Activated naive CD4-positive, alpha-beta T cell treated with anti-CD3 and anti-CD28 coated beads, Interleukin-2, amount 50 U/mL, for 24 hours (primary cell): ENCODE results near the gene KCNT2.
"Not testable (repeated sequence)": the region's sequence is repeated elsewhere in the genome, so short reads cannot be mapped to it uniquely, and the experiment has no call there.

Experiments
- H3K27ac Mint-ChIP-seq: one replicate; pipeline ENCODE4 v1.8.0; 2021; ENCODE audit warnings: mild to moderate bottlenecking, mixed read lengths
- H3K27me3 Mint-ChIP-seq: one replicate; pipeline ENCODE4 v1.8.0; 2021; ENCODE audit warnings: mixed read lengths
- H3K36me3 Mint-ChIP-seq: one replicate; pipeline ENCODE4 v1.8.0; 2021; ENCODE audit warnings: mixed read lengths
- H3K4me1 Mint-ChIP-seq: one replicate; pipeline ENCODE4 v1.8.0; 2021; ENCODE audit warnings: mixed read lengths
- H3K4me3 Mint-ChIP-seq: one replicate; pipeline ENCODE4 v1.8.0; 2021; ENCODE audit warnings: mild to moderate bottlenecking, mixed read lengths
- H3K9me3 Mint-ChIP-seq: one replicate; pipeline ENCODE4 v1.8.0; 2021; ENCODE audit warnings: mixed read lengths

The KCNT2 gene

GRCh38 chr1:196550731-196551130 is 57.5 kb downstream of the KCNT2 start:
- Mint-ChIP-seq H3K9me3 (peaks cover 16% of the 10 kb centered on the region), H3K4me3 (no peak overlapping the region), H3K27ac (no peak overlapping the region), H3K36me3 (no peaks in the 10 kb centered on the region), H3K4me1 (no peaks in the 10 kb centered on the region), H3K27me3 (no peaks in the 10 kb centered on the region)

DNA sequence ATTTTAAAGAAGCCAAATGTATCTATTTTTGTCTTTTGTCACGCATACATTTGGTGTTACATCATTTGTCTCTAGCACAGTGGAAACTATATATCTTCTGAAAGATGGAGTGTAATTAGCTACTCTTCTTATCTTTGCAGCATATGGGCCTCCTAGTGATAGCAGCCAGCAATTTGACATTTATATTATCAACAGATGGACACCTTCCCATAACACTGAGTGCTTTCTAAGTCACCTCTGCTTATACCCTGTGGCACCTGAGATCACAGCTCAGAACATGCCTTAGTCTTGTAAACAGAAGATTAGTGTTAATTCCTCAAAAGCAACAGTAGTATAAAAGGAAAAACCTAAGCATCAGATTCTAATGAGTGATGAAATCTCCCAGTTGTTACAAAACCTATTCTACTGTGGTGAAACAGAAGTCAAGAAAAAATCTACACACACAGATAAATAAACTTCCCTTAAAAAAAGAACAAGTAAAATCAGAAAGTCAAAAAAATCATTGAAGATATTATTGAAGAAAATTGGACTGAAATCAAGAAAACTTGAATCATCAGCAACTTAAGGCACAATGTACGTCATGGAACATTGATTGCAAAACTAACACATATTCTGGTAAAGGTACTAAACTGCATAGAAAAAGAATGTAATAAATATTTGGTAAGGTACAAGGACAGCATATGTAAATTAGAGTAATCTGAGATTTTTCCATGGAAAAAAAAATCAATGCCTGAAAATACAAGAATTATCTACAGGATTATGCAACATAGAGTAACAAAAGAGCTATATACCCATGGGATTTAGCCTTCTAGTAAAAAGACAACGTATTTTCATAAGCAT is 61.7 kb downstream of the KCNT2 start:
- H3K4me3 Mint-ChIP-seq = no peak overlapping the region
- H3K9me3 Mint-ChIP-seq = peaks cover 3% of the 10 kb centered on the region
- H3K4me1 Mint-ChIP-seq = no peaks in the 10 kb centered on the region
- no peaks in the 10 kb centered on the region for H3K27me3 Mint-ChIP-seq
- no peak overlapping the region for H3K27ac Mint-ChIP-seq
- no peaks in the 10 kb centered on the region for H3K36me3 Mint-ChIP-seq

- peaks cover 3% of the 10 kb centered on the region for H3K9me3 Mint-ChIP-seq
- no peak overlapping the region for H3K4me3 Mint-ChIP-seq
- H3K27ac Mint-ChIP-seq = no peak overlapping the region
- no peaks in the 10 kb centered on the region for H3K27me3 Mint-ChIP-seq
- no peaks in the 10 kb centered on the region for H3K36me3 Mint-ChIP-seq
- H3K4me1 Mint-ChIP-seq = no peaks in the 10 kb centered on the region
These were observed 63.0 kb downstream of the KCNT2 start for GRCh38 chr1:196545222-196545621.

GRCh38 chr1:196544617-196545016 is 63.6 kb downstream of the KCNT2 start:
- Mint-ChIP-seq H3K9me3 (peaks cover 2% of the 10 kb centered on the region), H3K4me1 (no peaks in the 10 kb centered on the region), H3K27me3 (no peaks in the 10 kb centered on the region), H3K36me3 (no peaks in the 10 kb centered on the region), H3K4me3 (no peak overlapping the region), H3K27ac (no peak overlapping the region)

DNA sequence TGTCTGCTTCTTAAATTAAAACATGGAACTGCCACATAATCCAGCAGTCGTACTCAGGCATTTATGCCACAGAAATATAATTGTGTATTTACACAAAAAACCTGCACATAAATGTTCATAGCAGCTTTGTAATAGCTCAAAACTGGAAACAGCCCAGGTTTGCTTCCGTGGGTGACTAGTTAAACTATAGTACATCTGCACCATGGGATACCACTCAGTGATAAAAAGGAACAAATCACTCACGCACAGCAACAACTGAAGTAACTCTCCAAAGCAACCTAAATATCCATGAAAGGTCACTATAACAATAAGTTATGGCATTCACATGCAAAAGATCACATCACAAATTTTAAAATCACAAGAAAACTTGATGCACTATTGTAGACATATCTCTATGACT is 64.4 kb downstream of the KCNT2 start:
- H3K4me3 Mint-ChIP-seq = no peak overlapping the region
- no peaks in the 10 kb centered on the region for H3K4me1 Mint-ChIP-seq
- H3K27ac Mint-ChIP-seq = no peak overlapping the region
- no peaks in the 10 kb centered on the region for H3K36me3 Mint-ChIP-seq
- H3K9me3 Mint-ChIP-seq = no peaks in the 10 kb centered on the region
- no peaks in the 10 kb centered on the region for H3K27me3 Mint-ChIP-seq

DNA sequence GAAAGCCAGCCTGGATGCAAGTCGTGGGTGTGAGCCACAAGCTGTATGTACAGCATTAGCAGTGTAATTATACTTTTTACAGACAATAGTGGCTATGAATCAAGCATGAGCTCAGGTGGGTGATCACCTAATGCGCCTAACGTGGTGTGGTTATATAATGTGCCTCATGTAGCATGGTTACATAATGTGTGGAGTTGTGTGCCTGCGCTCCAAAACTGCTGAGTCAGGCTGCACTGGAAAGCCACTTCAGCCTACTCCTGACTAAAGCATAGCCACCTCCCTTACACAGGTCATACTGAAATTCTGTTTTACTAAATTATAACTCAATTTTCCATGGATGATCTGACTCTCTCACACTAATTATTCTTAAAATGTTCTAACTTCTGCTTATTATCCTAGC is 69.8 kb downstream of the KCNT2 start:
- Mint-ChIP-seq H3K36me3 (no peaks in the 10 kb centered on the region), H3K4me1 (no peaks in the 10 kb centered on the region), H3K4me3 (no peak overlapping the region), H3K9me3 (no peaks in the 10 kb centered on the region), H3K27ac (no peak overlapping the region), H3K27me3 (no peaks in the 10 kb centered on the region)

DNA sequence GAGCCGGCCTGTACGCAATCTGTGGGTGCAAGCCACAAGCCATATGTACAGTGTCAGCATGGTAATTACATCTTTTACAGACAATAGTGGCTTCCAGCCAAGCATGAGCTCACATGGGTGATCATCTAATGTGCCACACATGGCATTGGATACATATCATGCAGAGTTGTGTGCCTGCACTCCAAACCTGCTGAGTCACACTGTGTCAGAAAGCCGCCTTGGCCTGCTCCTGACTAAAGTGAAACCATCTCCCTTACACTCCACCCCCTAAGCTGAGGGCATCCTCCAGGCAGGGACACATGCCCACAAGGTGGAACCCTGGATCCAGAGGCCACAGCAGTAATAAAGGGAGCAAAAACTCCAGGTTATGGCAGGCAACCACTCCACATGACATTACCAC is 72.5 kb downstream of the KCNT2 start:
- Mint-ChIP-seq H3K9me3 (no peaks in the 10 kb centered on the region), H3K4me3 (no peak overlapping the region), H3K27me3 (no peaks in the 10 kb centered on the region), H3K36me3 (no peaks in the 10 kb centered on the region), H3K4me1 (no peaks in the 10 kb centered on the region), H3K27ac (no peak overlapping the region)

GRCh38 chr1:196531737-196532524 is 76.3 kb downstream of the KCNT2 start:
- Mint-ChIP-seq H3K4me1 (no peaks in the 10 kb centered on the region), H3K27me3 (no peaks in the 10 kb centered on the region), H3K27ac (no peak overlapping the region), H3K9me3 (peaks cover 3% of the 10 kb centered on the region), H3K36me3 (no peaks in the 10 kb centered on the region), H3K4me3 (no peak overlapping the region)

DNA sequence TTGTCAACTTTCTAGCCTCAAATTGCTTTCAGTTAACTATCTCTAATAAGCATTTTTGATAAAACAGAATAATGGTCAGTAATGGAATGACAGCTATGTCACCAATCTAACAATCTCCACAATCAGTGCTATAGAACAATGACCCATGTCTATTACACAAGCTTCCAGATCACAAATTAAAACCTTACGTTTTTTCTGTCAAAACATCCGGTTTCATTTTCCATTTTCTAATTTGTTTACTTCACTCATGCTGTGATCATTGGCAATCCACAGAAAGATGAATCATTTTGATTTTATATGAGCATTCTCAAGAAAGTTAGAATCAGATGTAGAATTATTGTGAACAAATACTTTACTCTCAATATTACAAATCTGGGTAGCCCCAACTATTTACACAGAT is 80.3 kb downstream of the KCNT2 start:
- no peaks in the 10 kb centered on the region for H3K4me1 Mint-ChIP-seq
- no peak overlapping the region for H3K27ac Mint-ChIP-seq
- H3K36me3 Mint-ChIP-seq = no peaks in the 10 kb centered on the region
- no peaks in the 10 kb centered on the region for H3K27me3 Mint-ChIP-seq
- no peak overlapping the region for H3K4me3 Mint-ChIP-seq
- H3K9me3 Mint-ChIP-seq = peaks cover 3% of the 10 kb centered on the region

DNA sequence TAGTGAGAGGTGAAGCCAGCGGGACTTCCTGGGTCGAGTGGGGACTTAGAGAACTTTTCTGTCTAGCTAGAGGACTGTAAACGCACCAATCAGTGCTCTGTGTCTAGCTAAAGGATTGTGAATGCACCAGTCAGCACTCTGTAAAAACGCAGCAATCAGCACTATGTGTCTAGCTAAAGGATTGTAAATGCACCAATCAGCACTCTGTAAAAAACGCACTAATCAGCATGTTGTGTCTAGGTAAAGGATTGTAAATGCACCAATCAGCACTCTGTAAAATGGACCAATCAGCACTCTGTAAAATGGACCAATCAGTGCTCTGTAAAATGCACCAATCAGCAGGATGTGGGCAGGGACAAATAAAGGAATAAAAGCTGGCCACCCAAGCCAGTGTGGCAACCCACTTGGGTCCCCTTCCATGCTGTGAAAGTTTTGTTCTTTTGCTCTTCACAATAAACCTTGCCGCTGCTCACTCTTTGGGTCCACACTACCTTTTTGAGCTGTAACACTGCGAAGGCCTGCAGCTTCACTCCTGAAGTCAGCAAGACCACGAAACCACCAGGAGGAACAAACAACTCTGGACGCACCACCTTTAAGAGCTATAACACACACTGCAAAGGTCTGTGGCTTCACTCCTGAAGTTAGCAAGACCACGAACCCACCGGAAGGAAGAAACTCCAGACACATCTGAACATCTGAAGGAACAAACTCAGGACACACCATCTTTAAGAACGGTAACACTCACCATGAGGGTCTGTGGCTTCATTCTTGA is 85.5 kb downstream of the KCNT2 start:
- H3K36me3 Mint-ChIP-seq, H3K27ac Mint-ChIP-seq, H3K4me1 Mint-ChIP-seq, H3K27me3 Mint-ChIP-seq, H3K9me3 Mint-ChIP-seq, H3K4me3 Mint-ChIP-seq: not testable (repeated sequence)

GRCh38 chr1:196517193-196517592 is 91.0 kb downstream of the KCNT2 start:
- no peaks in the 10 kb centered on the region for H3K27me3 Mint-ChIP-seq
- H3K9me3 Mint-ChIP-seq = peaks cover 10% of the 10 kb centered on the region
- no peaks in the 10 kb centered on the region for H3K36me3 Mint-ChIP-seq
- no peak overlapping the region for H3K27ac Mint-ChIP-seq
- H3K4me3 Mint-ChIP-seq = no peak overlapping the region
- H3K4me1 Mint-ChIP-seq = no peaks in the 10 kb centered on the region

- Mint-ChIP-seq H3K9me3 (peaks cover 10% of the 10 kb centered on the region), H3K27ac (no peak overlapping the region), H3K27me3 (no peaks in the 10 kb centered on the region), H3K36me3 (no peaks in the 10 kb centered on the region), H3K4me3 (no peak overlapping the region), H3K4me1 (no peaks in the 10 kb centered on the region)
These were observed 91.9 kb downstream of the KCNT2 start for GRCh38 chr1:196516373-196516772.

DNA sequence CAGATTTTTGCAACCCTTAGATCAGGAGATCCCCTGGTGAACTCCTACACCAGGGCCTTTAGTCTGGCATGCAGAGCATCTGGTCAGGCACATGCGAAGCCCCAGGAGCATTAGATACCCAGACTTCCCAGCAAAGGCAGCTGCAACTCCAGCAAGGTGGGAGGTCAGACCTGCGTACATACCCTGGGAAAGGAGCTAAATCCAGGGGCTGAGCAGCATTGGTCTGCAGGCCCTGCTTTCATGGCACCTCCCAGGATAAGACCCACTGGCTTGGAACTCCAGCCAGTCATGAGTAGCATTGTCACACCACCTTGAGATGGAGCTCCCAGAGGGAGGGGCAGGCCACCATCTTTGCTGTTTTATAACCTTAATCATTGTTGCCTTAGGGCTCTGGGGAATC is 92.3 kb downstream of the KCNT2 start:
- Mint-ChIP-seq H3K36me3 (no peaks in the 10 kb centered on the region), H3K4me1 (no peaks in the 10 kb centered on the region), H3K4me3 (no peak overlapping the region), H3K27me3 (no peaks in the 10 kb centered on the region), H3K27ac (no peak overlapping the region), H3K9me3 (peaks cover 10% of the 10 kb centered on the region)

GRCh38 chr1:196513821-196514220 is 94.4 kb downstream of the KCNT2 start:
- peaks cover 7% of the 10 kb centered on the region for H3K9me3 Mint-ChIP-seq
- H3K27ac Mint-ChIP-seq = no peak overlapping the region
- H3K4me3 Mint-ChIP-seq = no peak overlapping the region
- no peaks in the 10 kb centered on the region for H3K27me3 Mint-ChIP-seq
- no peaks in the 10 kb centered on the region for H3K4me1 Mint-ChIP-seq
- H3K36me3 Mint-ChIP-seq = no peaks in the 10 kb centered on the region

GRCh38 chr1:196510451-196510850 is 97.8 kb downstream of the KCNT2 start:
- H3K36me3 Mint-ChIP-seq = no peaks in the 10 kb centered on the region
- no peaks in the 10 kb centered on the region for H3K9me3 Mint-ChIP-seq
- H3K27ac Mint-ChIP-seq = no peak overlapping the region
- H3K27me3 Mint-ChIP-seq = no peaks in the 10 kb centered on the region
- H3K4me1 Mint-ChIP-seq = no peaks in the 10 kb centered on the region
- no peak overlapping the region for H3K4me3 Mint-ChIP-seq

DNA sequence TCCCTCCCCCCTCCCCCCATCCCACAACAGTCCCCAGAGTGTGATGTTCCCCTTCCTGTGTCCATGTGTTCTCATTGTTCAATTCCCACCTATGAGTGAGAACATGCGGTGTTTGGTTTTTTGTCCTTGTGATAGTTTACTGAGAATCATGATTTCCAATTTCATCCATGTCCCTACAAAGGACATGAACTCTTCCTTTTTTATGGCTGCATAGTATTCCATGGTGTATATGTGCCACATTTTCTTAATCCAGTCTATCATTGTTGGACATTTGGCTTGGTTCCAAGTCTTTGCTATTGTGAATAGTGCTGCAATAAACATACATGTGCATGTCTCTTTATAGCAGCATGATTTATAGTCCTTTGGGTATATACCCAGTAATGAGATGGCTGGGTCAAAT is 104.0 kb downstream of the KCNT2 start:
- not testable (repeated sequence) for H3K9me3 Mint-ChIP-seq, H3K36me3 Mint-ChIP-seq, H3K27me3 Mint-ChIP-seq, H3K4me1 Mint-ChIP-seq, H3K4me3 Mint-ChIP-seq, H3K27ac Mint-ChIP-seq
